ENCODE measurements around the gene ATF7. TPM values are rescaled to one million over a fixed set of nuclear protein-coding genes. Genes with fewer than 3 reads are reported as not detected.

Gene ATF7
- total and polyA plus RNA-seq, 9 of the 15 experiments (the other 6 are each of a cell fraction or from before 2014, with no cell fraction given), result 10.6 to 30.4 (median 20.7) TPM

DNA sequence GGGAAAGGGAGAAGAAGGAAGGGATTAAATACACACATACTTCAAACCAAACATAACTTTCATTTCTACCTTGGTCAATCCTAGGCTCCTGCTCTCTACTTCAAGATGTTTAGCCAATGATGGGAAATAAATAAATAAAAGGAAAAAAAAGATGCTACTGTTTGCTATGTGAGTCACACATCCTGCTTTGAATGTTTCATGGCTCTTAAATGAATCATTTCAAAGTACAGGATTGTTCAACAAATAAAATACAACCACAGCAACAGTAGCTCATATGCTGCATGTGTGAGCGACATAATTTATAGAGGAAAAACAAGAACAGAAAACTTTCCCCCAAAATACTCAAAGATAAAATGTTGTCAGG is 64.6 kb downstream of the ATF7 start (continued):
- TF ChIP-seq, protein P1, sequence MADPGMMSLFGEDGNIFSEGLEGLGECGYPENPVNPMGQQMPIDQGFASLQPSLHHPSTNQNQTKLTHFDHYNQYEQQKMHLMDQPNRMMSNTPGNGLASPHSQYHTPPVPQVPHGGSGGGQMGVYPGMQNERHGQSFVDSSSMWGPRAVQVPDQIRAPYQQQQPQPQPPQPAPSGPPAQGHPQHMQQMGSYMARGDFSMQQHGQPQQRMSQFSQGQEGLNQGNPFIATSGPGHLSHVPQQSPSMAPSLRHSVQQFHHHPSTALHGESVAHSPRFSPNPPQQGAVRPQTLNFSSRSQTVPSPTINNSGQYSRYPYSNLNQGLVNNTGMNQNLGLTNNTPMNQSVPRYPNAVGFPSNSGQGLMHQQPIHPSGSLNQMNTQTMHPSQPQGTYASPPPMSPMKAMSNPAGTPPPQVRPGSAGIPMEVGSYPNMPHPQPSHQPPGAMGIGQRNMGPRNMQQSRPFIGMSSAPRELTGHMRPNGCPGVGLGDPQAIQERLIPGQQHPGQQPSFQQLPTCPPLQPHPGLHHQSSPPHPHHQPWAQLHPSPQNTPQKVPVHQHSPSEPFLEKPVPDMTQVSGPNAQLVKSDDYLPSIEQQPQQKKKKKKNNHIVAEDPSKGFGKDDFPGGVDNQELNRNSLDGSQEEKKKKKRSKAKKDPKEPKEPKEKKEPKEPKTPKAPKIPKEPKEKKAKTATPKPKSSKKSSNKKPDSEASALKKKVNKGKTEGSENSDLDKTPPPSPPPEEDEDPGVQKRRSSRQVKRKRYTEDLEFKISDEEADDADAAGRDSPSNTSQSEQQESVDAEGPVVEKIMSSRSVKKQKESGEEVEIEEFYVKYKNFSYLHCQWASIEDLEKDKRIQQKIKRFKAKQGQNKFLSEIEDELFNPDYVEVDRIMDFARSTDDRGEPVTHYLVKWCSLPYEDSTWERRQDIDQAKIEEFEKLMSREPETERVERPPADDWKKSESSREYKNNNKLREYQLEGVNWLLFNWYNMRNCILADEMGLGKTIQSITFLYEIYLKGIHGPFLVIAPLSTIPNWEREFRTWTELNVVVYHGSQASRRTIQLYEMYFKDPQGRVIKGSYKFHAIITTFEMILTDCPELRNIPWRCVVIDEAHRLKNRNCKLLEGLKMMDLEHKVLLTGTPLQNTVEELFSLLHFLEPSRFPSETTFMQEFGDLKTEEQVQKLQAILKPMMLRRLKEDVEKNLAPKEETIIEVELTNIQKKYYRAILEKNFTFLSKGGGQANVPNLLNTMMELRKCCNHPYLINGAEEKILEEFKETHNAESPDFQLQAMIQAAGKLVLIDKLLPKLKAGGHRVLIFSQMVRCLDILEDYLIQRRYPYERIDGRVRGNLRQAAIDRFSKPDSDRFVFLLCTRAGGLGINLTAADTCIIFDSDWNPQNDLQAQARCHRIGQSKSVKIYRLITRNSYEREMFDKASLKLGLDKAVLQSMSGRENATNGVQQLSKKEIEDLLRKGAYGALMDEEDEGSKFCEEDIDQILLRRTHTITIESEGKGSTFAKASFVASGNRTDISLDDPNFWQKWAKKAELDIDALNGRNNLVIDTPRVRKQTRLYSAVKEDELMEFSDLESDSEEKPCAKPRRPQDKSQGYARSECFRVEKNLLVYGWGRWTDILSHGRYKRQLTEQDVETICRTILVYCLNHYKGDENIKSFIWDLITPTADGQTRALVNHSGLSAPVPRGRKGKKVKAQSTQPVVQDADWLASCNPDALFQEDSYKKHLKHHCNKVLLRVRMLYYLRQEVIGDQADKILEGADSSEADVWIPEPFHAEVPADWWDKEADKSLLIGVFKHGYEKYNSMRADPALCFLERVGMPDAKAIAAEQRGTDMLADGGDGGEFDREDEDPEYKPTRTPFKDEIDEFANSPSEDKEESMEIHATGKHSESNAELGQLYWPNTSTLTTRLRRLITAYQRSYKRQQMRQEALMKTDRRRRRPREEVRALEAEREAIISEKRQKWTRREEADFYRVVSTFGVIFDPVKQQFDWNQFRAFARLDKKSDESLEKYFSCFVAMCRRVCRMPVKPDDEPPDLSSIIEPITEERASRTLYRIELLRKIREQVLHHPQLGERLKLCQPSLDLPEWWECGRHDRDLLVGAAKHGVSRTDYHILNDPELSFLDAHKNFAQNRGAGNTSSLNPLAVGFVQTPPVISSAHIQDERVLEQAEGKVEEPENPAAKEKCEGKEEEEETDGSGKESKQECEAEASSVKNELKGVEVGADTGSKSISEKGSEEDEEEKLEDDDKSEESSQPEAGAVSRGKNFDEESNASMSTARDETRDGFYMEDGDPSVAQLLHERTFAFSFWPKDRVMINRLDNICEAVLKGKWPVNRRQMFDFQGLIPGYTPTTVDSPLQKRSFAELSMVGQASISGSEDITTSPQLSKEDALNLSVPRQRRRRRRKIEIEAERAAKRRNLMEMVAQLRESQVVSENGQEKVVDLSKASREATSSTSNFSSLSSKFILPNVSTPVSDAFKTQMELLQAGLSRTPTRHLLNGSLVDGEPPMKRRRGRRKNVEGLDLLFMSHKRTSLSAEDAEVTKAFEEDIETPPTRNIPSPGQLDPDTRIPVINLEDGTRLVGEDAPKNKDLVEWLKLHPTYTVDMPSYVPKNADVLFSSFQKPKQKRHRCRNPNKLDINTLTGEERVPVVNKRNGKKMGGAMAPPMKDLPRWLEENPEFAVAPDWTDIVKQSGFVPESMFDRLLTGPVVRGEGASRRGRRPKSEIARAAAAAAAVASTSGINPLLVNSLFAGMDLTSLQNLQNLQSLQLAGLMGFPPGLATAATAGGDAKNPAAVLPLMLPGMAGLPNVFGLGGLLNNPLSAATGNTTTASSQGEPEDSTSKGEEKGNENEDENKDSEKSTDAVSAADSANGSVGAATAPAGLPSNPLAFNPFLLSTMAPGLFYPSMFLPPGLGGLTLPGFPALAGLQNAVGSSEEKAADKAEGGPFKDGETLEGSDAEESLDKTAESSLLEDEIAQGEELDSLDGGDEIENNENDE (IDR thresholded peaks at IDR 0.05; ENCODE audit: low read depth, low read length), result no peak
- TF ChIP-seq TSC22D4 (tag; IDR thresholded peaks at IDR 0.05), result no peak
- TF ChIP-seq ZNF76 (CRISPR knock-in tag; IDR thresholded peaks at IDR 0.05; ENCODE audit: borderline replicate concordance), result no peak
- TF ChIP-seq GATAD2B (IDR thresholded peaks at IDR 0.05; ENCODE audit: borderline replicate concordance), result no peak
- TF ChIP-seq, protein P2, sequence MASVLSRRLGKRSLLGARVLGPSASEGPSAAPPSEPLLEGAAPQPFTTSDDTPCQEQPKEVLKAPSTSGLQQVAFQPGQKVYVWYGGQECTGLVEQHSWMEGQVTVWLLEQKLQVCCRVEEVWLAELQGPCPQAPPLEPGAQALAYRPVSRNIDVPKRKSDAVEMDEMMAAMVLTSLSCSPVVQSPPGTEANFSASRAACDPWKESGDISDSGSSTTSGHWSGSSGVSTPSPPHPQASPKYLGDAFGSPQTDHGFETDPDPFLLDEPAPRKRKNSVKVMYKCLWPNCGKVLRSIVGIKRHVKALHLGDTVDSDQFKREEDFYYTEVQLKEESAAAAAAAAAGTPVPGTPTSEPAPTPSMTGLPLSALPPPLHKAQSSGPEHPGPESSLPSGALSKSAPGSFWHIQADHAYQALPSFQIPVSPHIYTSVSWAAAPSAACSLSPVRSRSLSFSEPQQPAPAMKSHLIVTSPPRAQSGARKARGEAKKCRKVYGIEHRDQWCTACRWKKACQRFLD (CRISPR knock-in tag; IDR thresholded peaks at IDR 0.05), result no peak
- TF ChIP-seq, protein P3, sequence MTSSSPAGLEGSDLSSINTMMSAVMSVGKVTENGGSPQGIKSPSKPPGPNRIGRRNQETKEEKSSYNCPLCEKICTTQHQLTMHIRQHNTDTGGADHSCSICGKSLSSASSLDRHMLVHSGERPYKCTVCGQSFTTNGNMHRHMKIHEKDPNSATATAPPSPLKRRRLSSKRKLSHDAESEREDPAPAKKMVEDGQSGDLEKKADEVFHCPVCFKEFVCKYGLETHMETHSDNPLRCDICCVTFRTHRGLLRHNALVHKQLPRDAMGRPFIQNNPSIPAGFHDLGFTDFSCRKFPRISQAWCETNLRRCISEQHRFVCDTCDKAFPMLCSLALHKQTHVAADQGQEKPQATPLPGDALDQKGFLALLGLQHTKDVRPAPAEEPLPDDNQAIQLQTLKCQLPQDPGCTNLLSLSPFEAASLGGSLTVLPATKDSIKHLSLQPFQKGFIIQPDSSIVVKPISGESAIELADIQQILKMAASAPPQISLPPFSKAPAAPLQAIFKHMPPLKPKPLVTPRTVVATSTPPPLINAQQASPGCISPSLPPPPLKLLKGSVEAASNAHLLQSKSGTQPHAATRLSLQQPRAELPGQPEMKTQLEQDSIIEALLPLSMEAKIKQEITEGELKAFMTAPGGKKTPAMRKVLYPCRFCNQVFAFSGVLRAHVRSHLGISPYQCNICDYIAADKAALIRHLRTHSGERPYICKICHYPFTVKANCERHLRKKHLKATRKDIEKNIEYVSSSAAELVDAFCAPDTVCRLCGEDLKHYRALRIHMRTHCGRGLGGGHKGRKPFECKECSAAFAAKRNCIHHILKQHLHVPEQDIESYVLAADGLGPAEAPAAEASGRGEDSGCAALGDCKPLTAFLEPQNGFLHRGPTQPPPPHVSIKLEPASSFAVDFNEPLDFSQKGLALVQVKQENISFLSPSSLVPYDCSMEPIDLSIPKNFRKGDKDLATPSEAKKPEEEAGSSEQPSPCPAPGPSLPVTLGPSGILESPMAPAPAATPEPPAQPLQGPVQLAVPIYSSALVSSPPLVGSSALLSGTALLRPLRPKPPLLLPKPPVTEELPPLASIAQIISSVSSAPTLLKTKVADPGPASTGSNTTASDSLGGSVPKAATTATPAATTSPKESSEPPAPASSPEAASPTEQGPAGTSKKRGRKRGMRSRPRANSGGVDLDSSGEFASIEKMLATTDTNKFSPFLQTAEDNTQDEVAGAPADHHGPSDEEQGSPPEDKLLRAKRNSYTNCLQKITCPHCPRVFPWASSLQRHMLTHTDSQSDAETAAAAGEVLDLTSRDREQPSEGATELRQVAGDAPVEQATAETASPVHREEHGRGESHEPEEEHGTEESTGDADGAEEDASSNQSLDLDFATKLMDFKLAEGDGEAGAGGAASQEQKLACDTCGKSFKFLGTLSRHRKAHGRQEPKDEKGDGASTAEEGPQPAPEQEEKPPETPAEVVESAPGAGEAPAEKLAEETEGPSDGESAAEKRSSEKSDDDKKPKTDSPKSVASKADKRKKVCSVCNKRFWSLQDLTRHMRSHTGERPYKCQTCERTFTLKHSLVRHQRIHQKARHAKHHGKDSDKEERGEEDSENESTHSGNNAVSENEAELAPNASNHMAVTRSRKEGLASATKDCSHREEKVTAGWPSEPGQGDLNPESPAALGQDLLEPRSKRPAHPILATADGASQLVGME (CRISPR knock-in tag; IDR thresholded peaks at IDR 0.05), result no peak
- TF ChIP-seq ARHGAP35 (IDR thresholded peaks at IDR 0.05; ENCODE audit: partially characterized antibody), result no peak
- TF ChIP-seq MED1 (CRISPR knock-in tag; IDR thresholded peaks at IDR 0.05; ENCODE audit: borderline replicate concordance), result no peak

Measured in K562 (cell line).